ENCODE measurements around the gene XRCC4. TPM values are rescaled to one million over a fixed set of nuclear protein-coding genes. Genes with fewer than 3 reads are reported as not detected.
A peak's percentile ranks its signal among the peaks of the same experiment; 100 is the strongest.

XRCC4 gene
- total RNA-seq, 1 donor from 2014 or later: 5.9 TPM

DNA sequence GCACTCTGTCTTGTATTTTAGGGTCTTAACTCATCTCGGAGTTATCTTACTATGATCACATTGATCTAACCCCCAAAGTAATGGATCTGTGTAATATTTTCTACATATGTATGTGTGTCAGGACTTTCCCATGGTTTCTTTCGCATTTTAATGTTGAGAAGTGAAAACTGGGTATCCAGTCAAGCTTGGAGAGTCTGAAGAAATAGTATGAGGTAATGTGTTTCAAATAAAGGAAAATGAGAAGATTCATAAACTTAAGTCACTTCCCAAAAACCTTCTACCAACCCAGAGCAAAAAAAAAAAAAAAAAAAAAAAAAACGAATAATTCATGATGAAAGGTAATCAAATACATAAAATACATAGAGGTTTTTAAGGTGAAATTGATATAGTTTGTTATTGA lies 206.4 kb downstream of the XRCC4 start:
- H3K4me3 ChIP-seq: no peak overlapping the region
- no peaks in the 10 kb centered on the region for H3K4me1 ChIP-seq
- no peaks in the 10 kb centered on the region for H3K9me3 ChIP-seq
- ATAC-seq: no peak
- no peak for DNase-seq
- no peaks in the 10 kb centered on the region for H3K36me3 ChIP-seq
- H3K27ac ChIP-seq: no peak overlapping the region
- TF ChIP-seq, protein P1, sequence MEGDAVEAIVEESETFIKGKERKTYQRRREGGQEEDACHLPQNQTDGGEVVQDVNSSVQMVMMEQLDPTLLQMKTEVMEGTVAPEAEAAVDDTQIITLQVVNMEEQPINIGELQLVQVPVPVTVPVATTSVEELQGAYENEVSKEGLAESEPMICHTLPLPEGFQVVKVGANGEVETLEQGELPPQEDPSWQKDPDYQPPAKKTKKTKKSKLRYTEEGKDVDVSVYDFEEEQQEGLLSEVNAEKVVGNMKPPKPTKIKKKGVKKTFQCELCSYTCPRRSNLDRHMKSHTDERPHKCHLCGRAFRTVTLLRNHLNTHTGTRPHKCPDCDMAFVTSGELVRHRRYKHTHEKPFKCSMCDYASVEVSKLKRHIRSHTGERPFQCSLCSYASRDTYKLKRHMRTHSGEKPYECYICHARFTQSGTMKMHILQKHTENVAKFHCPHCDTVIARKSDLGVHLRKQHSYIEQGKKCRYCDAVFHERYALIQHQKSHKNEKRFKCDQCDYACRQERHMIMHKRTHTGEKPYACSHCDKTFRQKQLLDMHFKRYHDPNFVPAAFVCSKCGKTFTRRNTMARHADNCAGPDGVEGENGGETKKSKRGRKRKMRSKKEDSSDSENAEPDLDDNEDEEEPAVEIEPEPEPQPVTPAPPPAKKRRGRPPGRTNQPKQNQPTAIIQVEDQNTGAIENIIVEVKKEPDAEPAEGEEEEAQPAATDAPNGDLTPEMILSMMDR (IDR thresholded peaks at IDR 0.05): no peak
- intact Hi-C loops (cut with DNase I): no loop called here
- no peaks in the 10 kb centered on the region for H3K27me3 ChIP-seq

DNA sequence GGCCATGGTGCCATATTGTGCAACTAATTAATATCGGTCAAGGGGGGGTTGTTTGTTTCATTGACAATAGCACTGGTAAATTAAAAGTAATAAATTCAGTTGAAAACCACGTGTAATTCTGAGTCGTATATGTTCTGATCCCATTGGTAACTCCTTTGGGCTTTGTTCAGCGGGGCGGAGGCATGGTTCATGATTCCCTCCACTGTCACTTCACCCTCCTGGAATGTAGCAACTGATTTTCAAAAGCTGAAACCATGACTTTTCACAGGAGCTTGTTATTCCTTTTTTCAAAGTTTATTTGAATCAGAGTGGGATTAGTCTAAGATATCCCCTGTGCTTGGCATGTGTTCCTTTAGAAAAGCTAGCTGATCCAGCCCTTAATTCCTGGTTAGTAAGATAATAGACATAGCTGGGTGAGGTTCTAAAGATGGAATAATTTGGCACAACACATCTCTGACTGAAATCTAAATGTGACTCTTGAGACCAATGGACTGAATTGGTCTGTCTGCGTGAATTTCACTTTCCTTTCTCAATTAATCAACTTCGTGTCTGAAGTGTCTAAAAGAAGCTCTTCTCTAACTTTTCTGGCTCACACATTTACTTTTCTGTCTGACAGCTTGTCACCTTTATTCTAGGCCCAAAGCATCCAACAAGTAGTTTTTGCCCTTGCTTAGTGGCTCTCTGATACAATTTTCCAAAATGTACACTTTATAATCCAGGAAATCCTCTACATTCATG lies 208.5 kb downstream of the XRCC4 start:
- Histone ChIP-seq H3K4me3 (no peak overlapping the region), H3K27me3 (no peaks in the 10 kb centered on the region), H3K27ac (no peak overlapping the region), H3K4me1 (no peaks in the 10 kb centered on the region), H3K9me3 (no peaks in the 10 kb centered on the region), H3K36me3 (no peaks in the 10 kb centered on the region)
- DNase-seq (no peak), ATAC-seq (no peak)
- TF ChIP-seq, protein P1 (IDR thresholded peaks at IDR 0.05): no peak
- intact Hi-C loops (cut with DNase I): no loop called here

DNA sequence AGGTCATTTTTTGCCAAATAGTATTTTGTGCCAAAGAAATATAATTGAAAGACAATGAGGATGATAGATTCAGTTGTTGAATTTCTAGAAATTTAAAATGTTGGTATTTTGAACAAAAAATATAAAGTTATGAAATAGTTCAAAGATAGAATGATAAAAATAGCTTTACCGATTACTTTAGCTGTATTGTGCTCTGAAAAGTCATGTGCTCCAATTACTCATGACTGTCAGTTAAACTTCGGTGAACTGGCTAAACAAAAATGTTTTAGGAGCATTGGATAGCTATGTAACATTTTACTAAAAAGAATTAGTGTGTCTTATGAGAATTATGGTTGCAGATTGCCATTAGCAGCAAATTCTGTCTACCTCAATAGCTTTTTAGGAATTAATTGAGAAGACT lies 216.9 kb downstream of the XRCC4 start:
- TF ChIP-seq, protein P1 (IDR thresholded peaks at IDR 0.05): no peak
- intact Hi-C loops (cut with DNase I): no loop called here
- H3K9me3 ChIP-seq: no peaks in the 10 kb centered on the region
- ATAC-seq (no peak), DNase-seq (no peak)
- H3K4me1 ChIP-seq: no peaks in the 10 kb centered on the region
- H3K36me3 ChIP-seq: no peaks in the 10 kb centered on the region
- no peaks in the 10 kb centered on the region for H3K27me3 ChIP-seq
- no peak overlapping the region for H3K4me3 ChIP-seq
- H3K27ac ChIP-seq: no peak overlapping the region

DNA sequence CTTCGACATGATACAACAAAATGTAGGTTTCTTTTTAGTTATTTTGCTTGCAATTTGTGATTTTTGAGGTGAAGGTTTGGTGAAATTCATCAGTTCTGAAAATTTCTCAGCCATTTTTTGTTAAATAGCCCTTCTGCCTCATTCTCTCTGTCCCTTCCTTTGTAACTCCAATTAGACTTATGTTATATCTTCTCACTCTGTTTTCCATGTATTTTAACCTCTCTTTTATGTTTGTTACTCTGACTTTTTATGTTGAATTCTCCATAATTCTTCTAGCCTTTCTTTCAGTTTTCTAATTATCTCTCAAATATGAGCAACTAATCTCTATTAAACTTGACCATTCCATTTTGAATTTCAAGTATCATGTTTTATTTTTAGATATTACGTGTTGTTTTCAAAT lies 222.0 kb downstream of the XRCC4 start:
- Histone ChIP-seq H3K36me3 (no peaks in the 10 kb centered on the region), H3K27me3 (no peaks in the 10 kb centered on the region), H3K9me3 (no peaks in the 10 kb centered on the region), H3K4me3 (no peak overlapping the region), H3K4me1 (no peaks in the 10 kb centered on the region), H3K27ac (no peak overlapping the region)
- intact Hi-C loops (cut with DNase I): no loop called here
- DNase-seq (no peak), ATAC-seq (no peak)
- TF ChIP-seq, protein P1 (IDR thresholded peaks at IDR 0.05): no peak

DNA sequence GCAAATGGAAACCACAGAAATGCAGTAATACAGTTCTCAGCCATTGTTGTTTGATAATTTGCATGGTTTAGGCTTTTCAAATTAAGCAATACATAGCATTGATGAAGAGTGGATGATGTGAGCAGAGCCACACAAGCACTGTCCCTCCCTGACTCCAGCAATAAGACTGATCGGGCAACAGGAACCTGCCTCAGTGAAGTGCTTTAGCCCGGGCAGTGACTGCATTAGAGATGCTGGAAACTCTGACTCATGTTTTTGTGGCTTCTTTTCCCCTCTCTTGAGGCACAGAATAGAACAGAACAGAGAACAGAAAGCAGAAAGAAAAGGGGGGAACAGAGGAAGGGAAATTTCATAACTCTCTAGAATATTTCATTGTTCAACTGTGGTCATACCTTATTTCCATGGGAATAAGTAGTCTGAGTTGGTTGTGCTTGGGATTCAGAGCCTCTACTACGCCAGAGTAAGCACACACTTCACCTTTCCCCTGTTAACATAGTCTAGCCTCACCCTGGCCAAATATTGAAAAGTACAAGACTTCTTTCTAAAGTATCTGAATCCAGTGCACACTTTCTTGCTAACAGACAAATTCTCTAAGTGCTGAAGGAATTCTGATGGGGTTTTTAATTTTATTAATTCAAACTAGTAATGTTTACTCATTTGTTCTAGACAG lies 229.4 kb downstream of the XRCC4 start:
- Histone ChIP-seq H3K27ac (peak overlapping the region; percentile 45), H3K4me1 (no peaks in the 10 kb centered on the region), H3K4me3 (no peak overlapping the region), H3K36me3 (no peaks in the 10 kb centered on the region), H3K9me3 (no peaks in the 10 kb centered on the region), H3K27me3 (no peaks in the 10 kb centered on the region)
- intact Hi-C loops (cut with DNase I): no loop called here
- TF ChIP-seq, protein P1 (IDR thresholded peaks at IDR 0.05): no peak
- DNase-seq: no peak
- ATAC-seq: peak; percentile 97
